HG02970 (cell line): ENCODE results near the gene SPRED1.

ENCODE experiments used
- ATAC-seq: cut with Tn5 transposase; IDR thresholded peaks from one replicate; pipeline ENCODE4 v1.9.1; 2021; ENCODE audit warnings: mild to moderate bottlenecking, moderate library complexity, moderate number of reproducible peaks; ENCODE audit not compliant: unreplicated experiment, low FRiP score

SPRED1 gene

DNA sequence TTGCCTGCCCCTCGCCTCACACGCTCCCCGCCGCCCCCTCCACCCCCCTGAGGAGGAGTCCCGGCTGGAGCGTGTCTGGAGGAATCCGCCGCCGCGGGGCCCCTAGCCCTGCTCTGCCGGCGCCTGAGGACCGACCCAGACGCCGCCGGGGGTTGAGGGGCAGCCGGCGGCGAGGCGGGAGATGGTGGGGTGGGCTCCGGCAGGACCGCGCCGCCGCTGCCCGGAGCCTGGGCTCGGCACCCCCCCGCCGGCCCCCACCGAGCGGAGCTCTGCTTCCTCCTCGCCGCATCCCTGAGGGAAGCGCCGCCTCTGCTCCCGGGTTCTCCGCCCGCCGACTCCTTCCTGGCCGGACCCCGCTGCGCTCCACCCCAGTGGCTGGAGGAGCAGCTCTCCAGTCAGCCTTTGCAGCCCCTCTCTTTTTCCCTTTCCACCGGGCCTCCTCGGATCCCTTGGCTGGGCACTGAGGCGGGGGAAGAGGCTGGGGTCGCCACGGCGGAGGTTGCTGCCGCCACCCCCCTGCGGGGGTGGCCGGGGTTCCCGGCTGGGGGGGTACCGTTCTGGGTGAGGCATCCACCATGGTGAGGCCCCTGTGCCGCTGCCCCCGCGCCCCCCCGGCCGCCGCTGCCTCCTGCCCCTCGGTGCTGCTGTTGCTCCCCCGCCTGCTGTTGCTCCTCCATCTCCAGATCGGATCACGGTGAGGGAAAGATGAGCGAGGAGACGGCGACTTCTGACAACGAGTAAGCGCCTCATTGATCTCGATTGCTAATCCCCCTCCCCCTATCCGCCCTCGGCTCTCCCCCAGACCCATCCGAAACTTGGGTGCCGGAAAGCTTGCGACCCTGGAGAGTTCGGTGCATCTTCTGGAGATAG, at the start of gene SPRED1:
Gene SPRED1 (plus strand): TSS at position 356 of the 870 bp plus-strand sequence. CDS start 350 bp downstream, at position 706.
- ATAC-seq, result peak; percentile 19

DNA sequence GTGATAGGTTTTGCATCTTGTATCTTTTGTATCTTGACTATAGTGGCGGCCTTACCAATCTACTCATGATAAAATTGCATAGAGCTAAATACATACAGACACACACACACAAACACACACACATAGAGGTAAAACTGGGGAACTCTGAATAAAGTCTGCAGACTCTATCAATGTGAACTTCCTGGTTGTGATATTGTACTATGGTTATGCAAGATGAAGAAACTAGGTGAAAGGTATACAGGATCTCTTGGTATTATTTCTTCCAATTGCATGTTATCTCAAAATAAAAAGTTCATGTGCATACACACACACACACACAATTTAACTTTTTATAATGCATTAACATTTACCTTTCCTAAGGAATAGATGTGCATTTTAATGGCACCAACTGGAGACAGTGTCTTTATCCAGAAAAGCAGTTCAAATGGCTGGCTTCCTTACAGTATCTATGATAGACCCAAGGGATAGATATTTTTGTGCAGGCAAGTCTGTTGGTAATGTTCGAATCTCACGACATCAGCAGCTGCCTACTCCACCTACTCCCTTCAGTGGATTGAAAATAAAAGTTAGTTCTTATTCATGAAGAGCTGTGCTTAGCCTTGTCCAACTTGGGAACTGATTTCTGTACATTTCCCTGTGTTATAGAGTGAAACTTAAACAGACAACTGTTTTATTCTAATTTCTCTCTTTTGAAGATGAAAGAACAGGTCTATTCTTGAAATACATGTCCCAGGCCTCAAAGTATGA, 46.9 kb upstream of the SPRED1 start:
- ATAC-seq, result no peak

DNA sequence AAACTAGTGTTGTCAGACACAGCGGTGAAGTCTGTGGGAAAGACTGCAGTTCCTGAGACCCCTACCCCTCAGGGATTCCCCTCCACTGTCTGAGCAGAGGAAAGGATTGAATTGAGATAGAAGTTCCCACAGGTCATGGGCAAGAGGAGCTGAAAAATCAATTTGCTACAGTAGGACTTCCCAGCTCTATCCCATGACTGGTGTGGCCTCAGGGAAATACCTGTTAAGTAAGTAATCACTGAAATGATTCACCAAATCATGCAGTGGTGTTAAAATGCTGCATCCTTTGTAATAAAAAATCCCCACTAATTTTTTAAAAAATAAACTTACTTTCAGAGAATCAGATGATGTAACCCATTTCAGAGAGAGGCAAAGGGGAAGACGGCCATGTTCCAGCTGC, 45.0 kb upstream of the SPRED1 start:
- ATAC-seq, result no peak

DNA sequence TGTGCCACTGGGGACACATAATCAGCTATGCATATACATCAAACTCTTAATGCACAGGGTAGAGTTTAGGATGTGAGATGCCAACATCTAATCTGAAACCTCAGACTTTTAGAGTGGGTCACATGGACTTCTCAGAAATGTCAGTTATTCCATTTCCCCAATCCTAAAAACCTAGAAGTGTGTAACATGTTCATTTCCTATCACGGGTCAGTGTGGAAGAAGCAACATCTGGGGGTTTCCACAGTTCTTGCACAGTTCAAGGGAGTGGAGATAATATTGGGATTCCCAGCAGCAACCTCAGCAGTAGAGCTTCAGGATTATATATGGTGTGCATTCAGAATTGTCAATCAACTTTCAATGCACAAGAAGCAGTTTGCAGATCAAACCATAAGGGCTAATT, 44.4 kb upstream of the SPRED1 start:
- ATAC-seq, result no peak

DNA sequence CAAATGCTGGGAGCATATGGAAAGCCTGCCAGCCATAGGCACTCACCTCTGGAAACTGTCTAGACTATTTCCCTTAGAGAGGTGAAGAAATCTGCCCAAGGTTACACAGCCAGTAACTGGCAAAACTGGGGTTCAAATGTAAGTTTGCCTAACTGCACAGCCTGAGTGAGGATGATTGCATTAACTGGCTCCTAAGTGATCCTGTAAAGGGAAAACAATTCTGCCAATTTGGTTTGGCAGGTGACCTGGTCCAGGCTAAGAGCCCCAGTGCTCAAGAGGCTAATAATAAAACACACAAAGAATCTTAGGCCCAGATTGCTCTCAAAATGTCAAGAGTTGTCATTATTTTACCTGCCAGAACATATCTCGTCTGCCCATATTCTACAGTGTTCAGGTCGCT, 43.9 kb upstream of the SPRED1 start:
- no peak for ATAC-seq

DNA sequence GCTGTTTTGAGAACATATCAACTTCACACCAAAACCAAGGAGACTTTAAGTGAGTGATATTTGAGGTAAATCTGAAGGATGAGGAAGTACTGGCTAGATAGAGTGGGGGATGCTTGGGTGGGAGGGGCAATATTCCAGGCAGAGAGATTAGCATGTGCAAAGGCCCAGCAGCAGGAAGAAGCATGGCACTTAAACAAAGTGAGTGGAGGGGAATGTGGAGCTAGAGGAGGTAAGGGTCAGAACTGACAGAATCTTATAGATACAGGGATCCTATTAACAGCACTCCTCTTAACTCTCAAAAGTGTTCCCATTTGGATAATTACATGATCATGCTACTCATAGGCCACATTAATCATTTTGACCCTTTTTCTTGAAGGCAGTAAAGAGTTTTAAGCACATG, 41.4 kb upstream of the SPRED1 start:
- ATAC-seq, result no peak

DNA sequence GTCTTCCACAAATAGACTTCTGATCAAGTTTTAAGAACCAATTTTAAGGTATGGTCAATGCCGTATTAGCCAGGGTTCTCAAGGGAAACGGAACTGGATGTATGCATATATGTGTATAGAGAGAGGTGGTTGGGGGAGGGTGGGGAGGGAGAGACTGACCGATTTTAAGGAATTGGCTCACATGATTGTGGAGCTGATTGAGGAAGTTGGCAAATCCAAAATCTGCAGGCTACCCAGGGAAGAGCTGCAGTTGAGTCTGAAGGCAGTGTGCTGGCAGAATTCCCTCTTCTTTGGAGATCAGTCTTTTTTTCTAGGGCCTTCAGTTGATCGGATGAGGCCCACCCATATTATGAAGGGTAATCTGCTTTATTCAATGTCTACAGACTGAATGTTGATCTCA, 40.8 kb upstream of the SPRED1 start:
- no peak for ATAC-seq

DNA sequence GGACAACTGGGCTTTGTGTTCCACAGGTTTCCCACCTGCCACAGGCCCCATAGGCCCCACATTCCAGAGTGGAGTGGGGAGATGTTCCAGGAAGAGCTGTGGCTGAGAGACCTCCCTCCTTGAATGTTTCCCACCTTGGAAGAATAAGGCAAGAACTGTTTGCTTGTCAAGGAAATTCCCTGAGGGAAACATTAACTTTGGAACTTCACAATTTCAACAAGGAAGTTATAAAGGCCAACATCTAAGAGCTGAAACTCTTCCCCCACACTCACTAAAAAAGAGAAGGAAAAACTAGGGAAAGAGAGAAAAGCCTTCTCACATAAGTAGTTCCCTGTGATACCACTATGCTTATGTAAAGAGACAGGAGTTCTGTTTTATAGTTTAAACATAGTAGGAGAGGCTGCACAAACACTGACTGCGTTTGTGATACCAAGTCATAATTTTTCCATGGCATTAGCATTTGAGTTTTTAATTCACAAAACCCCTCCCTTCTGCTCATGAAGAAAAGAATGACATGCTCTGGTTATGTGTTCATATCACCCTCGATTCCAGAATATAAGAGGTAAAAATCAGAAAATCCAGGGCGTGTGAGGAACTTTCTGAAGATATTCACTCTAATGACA, 39.8 kb upstream of the SPRED1 start:
- ATAC-seq, result no peak

DNA sequence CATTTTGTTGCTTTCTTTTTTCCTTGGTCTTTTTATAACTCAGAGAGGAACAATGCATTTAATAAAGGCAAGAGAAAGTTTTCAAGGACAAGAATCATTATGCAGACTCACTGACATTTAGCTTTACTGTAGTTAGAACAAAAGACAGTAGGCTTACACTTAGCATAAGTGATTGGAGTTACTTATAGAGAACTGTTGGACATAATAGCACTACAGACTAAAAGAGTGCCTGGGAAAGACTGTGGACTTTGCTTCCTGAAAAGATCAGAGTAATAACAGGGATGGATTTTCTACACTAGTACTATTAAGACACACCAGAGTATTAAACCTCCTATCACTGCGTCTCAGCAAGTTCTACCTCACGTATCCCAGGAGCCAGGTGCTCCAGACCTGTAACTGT, 39.3 kb upstream of the SPRED1 start:
- no peak for ATAC-seq

DNA sequence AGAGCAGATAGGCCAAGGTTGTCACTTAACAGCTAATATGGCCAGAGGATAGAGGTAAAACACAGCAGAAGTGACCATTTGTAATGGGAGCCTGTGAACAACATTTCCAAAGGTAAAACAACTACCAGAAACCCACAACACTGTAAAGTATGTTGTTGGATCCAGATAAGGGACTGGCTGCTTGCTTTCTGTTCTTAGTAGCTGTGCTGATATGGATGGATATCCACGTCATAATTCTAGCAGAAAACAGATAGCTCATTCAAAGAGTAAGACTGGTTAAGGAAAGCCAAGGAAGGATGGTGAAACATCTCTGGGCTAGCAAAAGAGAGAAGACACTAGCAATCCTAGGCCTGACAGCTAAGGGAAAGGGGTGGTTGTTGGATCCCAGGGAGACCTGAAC, 36.9 kb upstream of the SPRED1 start:
- no peak for ATAC-seq

DNA sequence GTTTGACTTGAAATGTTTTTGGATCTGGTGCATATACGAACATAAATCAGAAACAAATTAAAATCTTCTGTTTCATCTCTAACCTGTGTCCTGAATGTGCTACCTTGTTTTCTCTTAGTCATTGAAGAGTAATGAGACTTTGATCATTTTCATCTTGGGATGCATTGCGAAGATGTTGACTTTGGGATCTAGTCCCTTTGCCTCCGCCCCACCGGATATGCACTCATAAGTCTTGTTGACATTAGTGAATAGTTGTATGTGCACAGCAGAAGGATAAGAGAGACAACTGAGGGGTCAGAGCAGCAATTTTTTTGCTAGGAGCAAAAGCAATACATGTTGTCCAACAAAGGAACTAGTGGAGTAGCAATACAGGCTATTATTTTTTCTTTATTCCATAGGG, 35.9 kb upstream of the SPRED1 start:
- no peak for ATAC-seq

DNA sequence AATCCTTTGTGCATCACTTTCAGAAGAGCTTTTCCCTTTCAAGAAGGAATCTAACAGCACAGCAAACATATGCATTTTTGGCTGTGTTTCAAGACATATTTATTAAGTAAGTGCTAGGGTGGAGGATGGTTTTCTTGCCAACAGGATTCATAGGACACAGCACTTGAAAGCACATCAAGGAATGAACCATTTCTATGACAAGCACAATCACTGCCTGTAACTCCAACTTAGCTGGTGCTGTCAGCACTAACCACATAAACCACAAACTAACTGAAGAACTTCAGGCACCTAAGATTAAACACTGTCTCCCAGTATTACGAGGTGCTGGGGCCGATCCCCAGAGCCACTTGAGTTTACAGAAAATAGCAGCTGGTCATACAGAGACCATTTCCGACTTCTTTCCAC, 35.4 kb upstream of the SPRED1 start:
- ATAC-seq, result no peak

DNA sequence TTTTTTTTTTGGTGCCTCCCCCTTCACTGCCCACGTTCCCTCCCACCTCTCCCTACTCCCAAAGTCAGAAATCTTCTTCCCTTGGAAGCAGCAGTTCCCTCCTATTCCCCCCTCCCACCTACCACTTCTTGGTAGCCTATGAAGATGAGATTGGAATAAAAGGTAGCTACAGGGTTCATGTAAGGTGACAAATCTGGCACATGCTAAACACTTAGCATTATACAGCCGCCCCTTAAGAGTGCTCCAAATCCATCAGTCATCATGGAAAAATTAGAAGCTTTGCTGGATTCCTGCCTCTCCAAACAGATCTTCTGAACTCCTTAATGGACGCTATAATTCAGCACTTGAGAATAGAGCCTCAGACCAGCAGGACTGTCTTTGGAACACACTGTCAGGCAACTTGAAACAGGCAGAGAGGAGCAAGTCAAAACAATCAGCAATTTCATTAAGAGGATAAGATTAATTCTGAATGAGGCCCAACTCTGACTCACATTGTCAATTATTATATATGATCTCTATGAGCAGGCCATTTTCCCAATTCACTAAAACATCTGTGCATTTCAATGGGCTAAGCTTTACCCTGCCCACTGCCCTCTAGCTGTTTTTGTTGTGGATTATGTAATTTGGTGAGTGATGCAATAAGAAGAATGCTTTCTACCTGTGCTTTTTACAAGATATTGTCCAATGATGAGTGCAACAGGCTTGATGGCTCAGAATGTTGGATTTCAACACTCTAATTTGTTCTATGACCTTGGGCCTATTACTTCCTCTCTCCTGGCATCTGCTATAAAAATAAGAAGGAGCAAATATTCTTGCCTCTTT, 34.6 kb upstream of the SPRED1 start:
- ATAC-seq, result no peak

DNA sequence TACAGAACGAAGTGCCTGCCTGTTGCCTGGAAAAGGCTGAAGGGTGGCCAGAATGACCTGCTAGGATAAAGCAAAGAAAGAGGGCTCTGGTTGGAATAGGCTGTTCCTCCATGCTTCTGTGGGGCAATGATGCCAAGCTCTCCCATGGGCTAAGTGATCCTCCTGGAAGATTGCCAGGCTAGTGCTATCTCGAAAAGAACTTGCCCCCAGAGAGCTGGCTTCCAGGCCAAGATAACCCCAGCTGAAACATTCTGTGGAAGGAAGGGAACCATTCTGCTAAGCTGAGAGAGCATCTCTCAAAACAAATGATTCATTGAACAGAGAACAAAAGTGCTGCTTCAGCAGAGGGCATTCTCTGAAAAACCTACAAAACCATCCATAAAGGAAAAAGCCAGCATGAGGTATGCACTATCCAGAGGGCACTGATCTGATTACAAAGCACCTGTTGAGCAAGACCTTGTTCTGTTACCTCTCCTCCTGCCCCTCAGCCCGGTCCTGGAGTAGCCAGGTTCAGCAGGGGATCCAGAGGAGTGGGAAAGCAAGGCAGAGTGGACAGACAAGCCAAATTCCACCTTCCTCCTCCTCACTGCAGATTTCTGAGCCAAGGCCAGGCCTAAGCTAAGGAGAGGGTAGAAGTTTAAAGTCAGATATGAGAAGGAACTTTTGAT, 31.9 kb upstream of the SPRED1 start:
- ATAC-seq, result no peak

DNA sequence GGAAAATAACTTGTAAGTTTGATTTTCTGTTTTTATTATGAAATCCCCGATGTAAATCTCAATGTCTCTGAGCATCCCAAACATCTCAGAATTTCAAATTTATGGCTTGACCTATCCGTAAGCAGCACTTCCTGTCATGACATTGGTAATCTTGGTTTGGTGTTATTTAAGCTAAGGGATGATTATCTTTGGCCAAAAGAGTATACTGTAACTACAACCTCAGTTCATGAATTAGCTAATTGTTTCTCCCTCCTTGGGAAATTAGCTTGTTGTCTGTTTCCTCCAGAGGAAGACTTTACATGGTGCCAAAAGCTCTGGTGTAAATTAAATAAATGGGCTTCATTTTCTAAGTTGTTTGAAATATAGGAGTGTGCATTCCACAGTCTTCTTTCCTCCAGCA, 28.1 kb upstream of the SPRED1 start:
- ATAC-seq, result no peak

DNA sequence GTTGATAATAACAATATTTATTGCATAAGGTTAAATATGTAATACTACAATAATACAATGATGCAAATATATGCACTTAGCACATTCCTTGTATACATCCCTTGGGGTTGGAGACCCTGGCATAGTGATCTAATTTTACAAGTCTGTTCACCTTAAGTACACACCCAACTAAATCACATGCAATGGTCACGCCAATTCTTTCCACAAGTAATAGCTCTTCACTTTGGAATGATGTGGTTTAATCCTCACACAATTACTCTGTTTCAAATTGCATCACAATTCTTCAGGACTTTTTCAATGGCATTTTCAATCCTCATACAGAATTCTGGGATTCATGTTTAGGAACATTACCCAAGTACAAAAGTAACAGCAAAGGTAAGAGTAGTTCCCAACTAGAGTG, 27.3 kb upstream of the SPRED1 start:
- ATAC-seq, result no peak

DNA sequence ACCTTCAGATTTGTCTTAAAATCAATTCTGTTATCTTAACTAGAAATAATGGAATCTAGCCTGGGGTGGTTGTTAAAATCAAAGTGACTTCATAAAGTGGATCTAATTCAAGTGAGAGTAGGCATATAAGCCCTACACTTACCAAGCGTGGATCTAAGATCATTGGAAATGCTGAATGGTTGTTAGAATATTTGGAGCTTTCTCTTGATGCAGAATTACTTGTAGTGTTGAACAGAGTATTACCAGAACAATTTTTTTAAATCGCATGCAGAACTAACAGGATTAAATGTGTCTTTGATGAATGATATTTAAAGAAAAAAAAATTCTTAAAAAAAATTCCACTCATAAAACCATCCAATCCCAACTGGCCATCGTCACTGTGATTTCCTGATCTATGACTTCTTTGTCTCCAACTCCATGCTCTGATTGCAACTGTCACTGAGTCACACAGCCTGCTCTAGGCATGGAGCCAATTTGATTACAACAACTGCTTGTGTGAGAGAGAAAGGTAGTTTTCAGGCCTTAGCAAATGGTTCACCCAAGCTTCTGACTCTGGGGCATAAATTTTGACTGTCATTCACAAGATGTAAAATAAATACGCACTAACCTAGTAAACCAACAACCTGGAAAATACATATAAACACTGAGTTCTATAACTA, 25.9 kb upstream of the SPRED1 start:
- ATAC-seq, result no peak

DNA sequence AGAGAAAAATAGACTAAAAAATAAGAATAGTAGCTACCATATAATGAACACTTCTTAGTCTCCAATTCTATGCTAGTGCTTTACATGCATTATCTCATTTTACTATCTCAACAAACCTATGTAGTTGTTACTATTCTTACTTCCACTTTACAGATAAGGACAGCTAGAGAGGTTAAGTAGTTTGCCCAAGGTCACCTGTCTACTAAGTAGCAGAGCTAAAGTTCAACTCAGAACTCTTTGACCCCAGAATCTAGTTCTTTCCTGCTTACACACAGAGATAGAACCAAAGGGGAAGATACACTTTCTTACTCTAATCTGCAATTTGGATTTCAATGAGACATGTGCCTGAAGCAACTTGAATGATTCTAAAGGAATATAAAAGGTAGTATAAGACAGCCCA, 24.7 kb upstream of the SPRED1 start:
- ATAC-seq, result no peak

DNA sequence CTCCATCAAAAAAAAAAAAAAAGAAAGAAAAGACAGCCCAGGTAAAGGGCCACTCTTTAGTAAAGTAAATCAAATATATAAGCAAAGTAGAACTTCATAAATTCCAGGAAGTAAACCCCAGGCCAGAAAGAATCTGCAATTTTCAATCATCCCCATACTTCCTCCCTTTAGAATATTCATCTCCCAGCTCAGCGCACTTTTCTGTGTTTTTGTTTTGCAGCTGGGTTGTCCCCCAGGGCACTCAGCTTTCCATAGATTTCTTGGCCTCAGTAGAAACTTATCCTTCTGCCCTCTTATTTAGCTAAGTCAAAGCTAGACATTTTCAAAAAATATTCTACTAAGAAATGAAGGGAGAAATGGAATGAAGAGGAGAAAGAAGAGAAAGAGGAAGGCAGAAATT, 24.0 kb upstream of the SPRED1 start:
- no peak for ATAC-seq
